Mesendoderm (in vitro differentiated cells): ENCODE data around the gene BCAR3.
"Not testable (repeated sequence)": the region's sequence is repeated elsewhere in the genome, so short reads cannot be mapped to it uniquely, and the experiment has no call there.

Source experiments
- DNase-seq: peaks from one replicate; pipeline ENCODE4 v3.0.0; 2013
- H2AK5ac ChIP-seq: 2 replicates; pipeline ENCODE4 v1.6.1; 2013; ENCODE audit warnings: low read length, inconsistent platforms
- H2BK120ac ChIP-seq: 2 replicates; pipeline ENCODE4 v1.6.1; 2013; ENCODE audit warnings: low read depth, mild to moderate bottlenecking, low read length, moderate library complexity, mixed read lengths
- H2BK15ac ChIP-seq: replicated peaks from 2 replicates; pipeline ENCODE4 v1.6.1; 2013; ENCODE audit warnings: low read depth, mild to moderate bottlenecking, moderate library complexity
- H2BK5ac ChIP-seq: 2 replicates; pipeline ENCODE4 v1.6.1; 2013; ENCODE audit warnings: low read length, inconsistent platforms
- H3K18ac ChIP-seq: 2 replicates; pipeline ENCODE4 v1.6.1; 2013; ENCODE audit warnings: mild to moderate bottlenecking, low read length, mixed read lengths
- H3K23ac ChIP-seq: one replicate; pipeline ENCODE4 v1.6.1; 2013; ENCODE audit warnings: low read length
- H3K27ac ChIP-seq: 2 replicates; pipeline ENCODE4 v1.5.1; 2013; ENCODE audit warnings: low read depth, mild to moderate bottlenecking, inconsistent platforms, low read length, moderate library complexity
- H3K27me3 ChIP-seq: 2 replicates; pipeline ENCODE4 v1.6.1; 2013; ENCODE audit warnings: low read length, control low read depth, mild to moderate bottlenecking, inconsistent platforms; ENCODE audit not compliant: insufficient read depth, poor library complexity
- H3K36me3 ChIP-seq: 2 replicates; pipeline ENCODE4 v1.6.1; 2013; ENCODE audit warnings: low read length, inconsistent platforms; ENCODE audit not compliant: control insufficient read depth, insufficient read depth
- H3K4ac ChIP-seq: one replicate; pipeline ENCODE4 v1.6.1; 2013; ENCODE audit warnings: low read depth, mild to moderate bottlenecking, low read length, moderate library complexity
- H3K4me1 ChIP-seq: 2 replicates; pipeline ENCODE4 v1.6.1; 2013; ENCODE audit warnings: low read depth, low read length, inconsistent platforms; ENCODE audit not compliant: control insufficient read depth
- H3K4me2 ChIP-seq: 2 replicates; pipeline ENCODE4 v1.6.1; 2013; ENCODE audit warnings: low read length
- H3K4me3 ChIP-seq: 2 replicates; pipeline ENCODE4 v1.5.1; 2013; ENCODE audit warnings: mild to moderate bottlenecking, low read length
- H3K56ac ChIP-seq: one replicate; pipeline ENCODE4 v1.6.1; 2013; ENCODE audit warnings: low read length
- H3K79me1 ChIP-seq: 2 replicates; pipeline ENCODE4 v1.6.1; 2013; ENCODE audit warnings: low read length, inconsistent platforms
- H3K79me2 ChIP-seq: 2 replicates; pipeline ENCODE4 v1.6.1; 2013; ENCODE audit warnings: mild to moderate bottlenecking, low read length; ENCODE audit not compliant: control insufficient read depth, insufficient read depth
- H3K9ac ChIP-seq: 2 replicates; pipeline ENCODE4 v1.6.1; 2013; ENCODE audit warnings: low read length, inconsistent platforms
- H4K5ac ChIP-seq: one replicate; pipeline ENCODE4 v1.6.1; 2013; ENCODE audit warnings: low read length
- H4K8ac ChIP-seq: one replicate; pipeline ENCODE4 v1.6.1; 2013; ENCODE audit warnings: low read depth, mild to moderate bottlenecking, control low read depth, low read length, moderate library complexity
- WGBS: extraction: QIAGEN DNeasy Blood & Tissue Kit; methylation state at CpG from one replicate; pipeline ENCODE4 v1.1.7; 2013; ENCODE audit warnings: low lambda C conversion rate, missing lambda C conversion rate; ENCODE audit not compliant: insufficient coverage; ENCODE audit errors: extremely low coverage; 5-methylcytosine and 5-hydroxymethylcytosine counted together

The BCAR3 gene

GRCh38 chr1:93661341-93661740, 20.3 kb downstream of the BCAR3 start:
- not testable (repeated sequence) for H2BK5ac ChIP-seq, H3K56ac ChIP-seq, H3K4ac ChIP-seq, H2BK15ac ChIP-seq, H3K4me3 ChIP-seq, H2BK120ac ChIP-seq, DNase-seq, H2AK5ac ChIP-seq, H3K23ac ChIP-seq, H3K36me3 ChIP-seq, H3K4me2 ChIP-seq, H3K27ac ChIP-seq, H3K9ac ChIP-seq, H4K5ac ChIP-seq, H3K27me3 ChIP-seq
- Histone ChIP-seq H3K79me1 (peaks cover 27% of the 10 kb centered on the region), H3K4me1 (peaks cover 23% of the 10 kb centered on the region), H4K8ac (peak overlapping the region; percentile 65), H3K79me2 (peaks cover 44% of the 10 kb centered on the region), H3K18ac (peak overlapping the region; percentile 65)
- no CpG with 5 or more reads among the region's 9 CpGs for WGBS

- no peak overlapping the region for H3K4ac ChIP-seq
- H3K4me2 ChIP-seq: no peak overlapping the region
These were observed 21.7 kb downstream of the BCAR3 start for GRCh38 chr1:93659822-93660503.

GRCh38 chr1:93658188-93658587, 23.4 kb downstream of the BCAR3 start:
- H3K4ac ChIP-seq: no peak overlapping the region
- peaks cover 7% of the 10 kb centered on the region for H3K36me3 ChIP-seq
- no peak overlapping the region for H3K9ac ChIP-seq
- H4K8ac ChIP-seq: no peak overlapping the region
- no peak overlapping the region for H3K56ac ChIP-seq
- H3K4me2 ChIP-seq: no peak overlapping the region
- no peaks in the 10 kb centered on the region for H3K27me3 ChIP-seq
- no peak overlapping the region for H2BK5ac ChIP-seq
- peaks cover 6% of the 10 kb centered on the region for H3K4me1 ChIP-seq
- no peak overlapping the region for H3K4me3 ChIP-seq
- no peak overlapping the region for H4K5ac ChIP-seq
- peaks cover 47% of the 10 kb centered on the region for H3K79me2 ChIP-seq
- no peak overlapping the region for H3K18ac ChIP-seq
- DNase-seq: no peak
- H2BK120ac ChIP-seq: no peak overlapping the region
- H2AK5ac ChIP-seq: no peak overlapping the region
- no peak overlapping the region for H2BK15ac ChIP-seq
- peaks cover 35% of the 10 kb centered on the region for H3K79me1 ChIP-seq
- WGBS: no CpG with 5 or more reads among the region's 5 CpGs
- H3K23ac ChIP-seq: no peak overlapping the region
- no peak overlapping the region for H3K27ac ChIP-seq

More at GRCh38 chr1:93659822-93660503, 21.7 kb downstream of the BCAR3 start:
- Histone ChIP-seq H3K79me1 (peaks cover 28% of the 10 kb centered on the region), H3K23ac (no peak overlapping the region), H3K36me3 (peaks cover 5% of the 10 kb centered on the region), H4K5ac (no peak overlapping the region), H2BK15ac (no peak overlapping the region), H3K27ac (no peak overlapping the region), H3K4me1 (peaks cover 17% of the 10 kb centered on the region), H2AK5ac (no peak overlapping the region), H3K56ac (no peak overlapping the region), H2BK120ac (no peak overlapping the region), H3K27me3 (no peaks in the 10 kb centered on the region), H3K4me3 (no peak overlapping the region), H3K18ac (no peak overlapping the region), H3K9ac (no peak overlapping the region), H4K8ac (peak overlapping the region; percentile 6), H3K79me2 (peaks cover 41% of the 10 kb centered on the region), H2BK5ac (no peak overlapping the region)
- no peak for DNase-seq
- WGBS: 100% methylated on average over 1 of the region's 9 CpGs

- no peak overlapping the region for H2AK5ac ChIP-seq
- H3K4me1 ChIP-seq: no peaks in the 10 kb centered on the region
- peaks cover 7% of the 10 kb centered on the region for H3K36me3 ChIP-seq
- no peak overlapping the region for H3K4me2 ChIP-seq
- no peak overlapping the region for H3K4me3 ChIP-seq
- peaks cover 50% of the 10 kb centered on the region for H3K79me2 ChIP-seq
- no peak overlapping the region for H3K9ac ChIP-seq
- H3K4ac ChIP-seq: no peak overlapping the region
- WGBS: no CpG with 5 or more reads among the region's 5 CpGs
- H3K56ac ChIP-seq: no peak overlapping the region
- no peak overlapping the region for H2BK5ac ChIP-seq
- no peaks in the 10 kb centered on the region for H3K27me3 ChIP-seq
- H2BK120ac ChIP-seq: no peak overlapping the region
- H4K8ac ChIP-seq: no peak overlapping the region
- no peak overlapping the region for H2BK15ac ChIP-seq
- H3K79me1 ChIP-seq: peaks cover 40% of the 10 kb centered on the region
- H3K18ac ChIP-seq: no peak overlapping the region
- no peak overlapping the region for H4K5ac ChIP-seq
- H3K23ac ChIP-seq: no peak overlapping the region
- no peak overlapping the region for H3K27ac ChIP-seq
- DNase-seq: no peak
These were observed 25.1 kb downstream of the BCAR3 start for GRCh38 chr1:93656491-93656890.

GRCh38 chr1:93653656-93654055, 28.0 kb downstream of the BCAR3 start:
- Histone ChIP-seq H3K27ac (no peak overlapping the region), H3K4ac (no peak overlapping the region), H4K8ac (no peak overlapping the region), H3K4me3 (no peak overlapping the region), H3K4me2 (no peak overlapping the region), H4K5ac (no peak overlapping the region), H3K18ac (no peak overlapping the region), H3K27me3 (no peaks in the 10 kb centered on the region), H2BK5ac (no peak overlapping the region), H3K56ac (no peak overlapping the region), H3K23ac (no peak overlapping the region), H2BK15ac (no peak overlapping the region), H3K79me2 (peaks cover 43% of the 10 kb centered on the region), H3K79me1 (peaks cover 43% of the 10 kb centered on the region), H3K9ac (no peak overlapping the region), H3K36me3 (peaks cover 5% of the 10 kb centered on the region), H2BK120ac (no peak overlapping the region), H3K4me1 (no peaks in the 10 kb centered on the region), H2AK5ac (no peak overlapping the region)
- no CpG with 5 or more reads among the region's 6 CpGs for WGBS
- no peak for DNase-seq
